Stomach (tissue), 4 donors: ENCODE data around the gene WDR1.

Experiments
- POLR2A ChIP-seq, 4 donors: fragments of 450-650 bp; IDR thresholded peaks; one replicate each; pipeline ENCODE4 v1.6.1; 2016; ENCODE audit warnings: antibody characterized with exemption in 4 of 4, control low read depth in 2 of 4, mild to moderate bottlenecking in 1 of 4, moderate library complexity in 1 of 4
- POLR2AphosphoS5 ChIP-seq, 3 donors: sonication (generic); formaldehyde crosslinking; IDR thresholded peaks; one replicate each; pipeline ENCODE4 v1.6.1; 2016; ENCODE audit warnings: antibody characterized with exemption in 3 of 3

DNA sequence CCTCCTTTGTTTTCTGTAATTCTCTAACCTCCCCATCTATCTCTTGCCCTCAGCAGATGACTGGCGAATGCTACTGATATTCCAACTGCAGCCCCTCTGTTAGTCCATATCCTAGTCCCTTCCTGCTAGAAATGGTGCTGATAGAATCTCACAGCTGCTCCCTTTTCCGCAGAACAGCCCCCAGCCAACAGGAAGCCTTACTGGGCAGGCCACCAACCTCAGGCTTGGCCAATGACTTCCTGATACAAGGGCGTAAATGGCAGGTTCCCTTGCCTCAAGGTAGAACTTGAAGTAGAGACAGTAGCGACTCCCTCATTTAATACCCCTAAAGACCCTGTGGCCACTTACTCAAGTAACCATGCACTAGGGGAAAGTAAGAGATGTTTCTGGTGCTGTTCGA is 68.6 kb downstream of the WDR1 start:
- no peak for TF ChIP-seq POLR2AphosphoS5 (IDR thresholded peaks at IDR 0.05)
- TF ChIP-seq POLR2A (IDR thresholded peaks at IDR 0.05): no peak
